HepG2 (cell line): ENCODE data around the gene ZNF865. TPM values are rescaled to one million over a fixed set of nuclear protein-coding genes. Genes with fewer than 3 reads are reported as not detected.

Experiments used
- AHR ChIP-seq: IDR thresholded peaks from 2 replicates; pipeline ENCODE4 v1.6.1; 2018; ENCODE audit warnings: missing genetic modification reagents, missing compliant biosample characterization
- CBX5 ChIP-seq: sonication (generic); formaldehyde crosslinking; IDR thresholded peaks from 2 replicates; pipeline ENCODE4 v1.4.0; 2020; ENCODE audit warnings: missing genetic modification reagents, borderline replicate concordance
- CHD4 ChIP-seq: fragments of 200-600 bp; sonication (generic); IDR thresholded peaks from 2 replicates; pipeline ENCODE4 v1.7.0; 2017; ENCODE audit warnings: mild to moderate bottlenecking, low read length, borderline replicate concordance
- EZH2 ChIP-seq: conservative IDR thresholded peaks from 2 replicates; pipeline ENCODE4 v1.6.1; 2012; ENCODE audit warnings: mild to moderate bottlenecking, low read depth, low read length, moderate library complexity
- GATA4 ChIP-seq: sonication (generic); IDR thresholded peaks from 2 replicates; pipeline ENCODE4 v1.6.1; 2016; ENCODE audit warnings: antibody characterized with exemption, low read depth, borderline replicate concordance
- HES4 ChIP-seq: sonication (generic); formaldehyde crosslinking; IDR thresholded peaks from 2 replicates; pipeline ENCODE4 v1.9.0; 2021; ENCODE audit warnings: mild to moderate bottlenecking, missing genetic modification reagents, borderline replicate concordance
- KDM5B ChIP-seq: sonication (generic); formaldehyde crosslinking; IDR thresholded peaks from 2 replicates; pipeline ENCODE4 v1.4.0; 2020; ENCODE audit warnings: missing genetic modification reagents, mild to moderate bottlenecking, borderline replicate concordance
- MXD4 ChIP-seq: IDR thresholded peaks from 2 replicates; pipeline ENCODE4 v1.6.1; 2016; ENCODE audit warnings: mild to moderate bottlenecking, missing biosample characterization, missing genetic modification reagents
- ZBTB38 ChIP-seq: sonication (generic); formaldehyde crosslinking; IDR thresholded peaks from 2 replicates; pipeline ENCODE4 v1.5.1; 2020; ENCODE audit warnings: mild to moderate bottlenecking, missing genetic modification reagents
- ZBTB8A ChIP-seq: sonication (generic); formaldehyde crosslinking; IDR thresholded peaks from 2 replicates; pipeline ENCODE4 v1.4.0; 2020; ENCODE audit warnings: mild to moderate bottlenecking, low read depth, missing genetic modification reagents, borderline replicate concordance
- ZFP1 ChIP-seq: IDR thresholded peaks from 2 replicates; pipeline ENCODE4 v1.6.1; 2016
- ZMYM2 ChIP-seq: sonication (generic); formaldehyde crosslinking; IDR thresholded peaks from 2 replicates; pipeline ENCODE4 v1.8.0; 2022; ENCODE audit warnings: mild to moderate bottlenecking, missing genetic modification reagents
- ZNF143 ChIP-seq: sonication (generic); formaldehyde crosslinking; IDR thresholded peaks from 2 replicates; pipeline ENCODE4 v1.4.0; 2020; ENCODE audit warnings: missing genetic modification reagents
- ZNF263 ChIP-seq: sonication (generic); formaldehyde crosslinking; IDR thresholded peaks from 2 replicates; pipeline ENCODE4 v1.4.0; 2020; ENCODE audit warnings: missing genetic modification reagents
- ZNF264 ChIP-seq: sonication (generic); formaldehyde crosslinking; IDR thresholded peaks from 2 replicates; pipeline ENCODE4 v1.4.0; 2020; ENCODE audit warnings: missing genetic modification reagents
- ZNF296 ChIP-seq: sonication (generic); formaldehyde crosslinking; conservative IDR thresholded peaks from 2 replicates; pipeline ENCODE4 v1.5.0; 2020; ENCODE audit warnings: mild to moderate bottlenecking, missing genetic modification reagents
- ZNF570 ChIP-seq: sonication (generic); formaldehyde crosslinking; IDR thresholded peaks from 2 replicates; pipeline ENCODE4 v1.4.0; 2020; ENCODE audit warnings: mild to moderate bottlenecking, missing genetic modification reagents, borderline replicate concordance
- ZNF674 ChIP-seq: sonication (generic); formaldehyde crosslinking; IDR thresholded peaks from 2 replicates; pipeline ENCODE4 v1.5.0; 2020; ENCODE audit warnings: low read depth, mild to moderate bottlenecking, missing genetic modification reagents
- ZNF75D ChIP-seq: sonication (generic); formaldehyde crosslinking; IDR thresholded peaks from 2 replicates; pipeline ENCODE4 v1.8.1; 2023; ENCODE audit warnings: missing genetic modification reagents, mild to moderate bottlenecking, borderline replicate concordance
- ZNF792 ChIP-seq: IDR thresholded peaks from 2 replicates; pipeline ENCODE4 v1.6.1; 2016
- ZNF883 ChIP-seq: sonication (generic); formaldehyde crosslinking; IDR thresholded peaks from 2 replicates; pipeline ENCODE4 v1.5.1; 2020; ENCODE audit warnings: mild to moderate bottlenecking, missing genetic modification reagents; ENCODE audit errors: not compliant biosample characterization
- ZSCAN22 ChIP-seq: sonication (generic); formaldehyde crosslinking; IDR thresholded peaks from 2 replicates; pipeline ENCODE4 v1.4.0; 2020; ENCODE audit warnings: mild to moderate bottlenecking, missing genetic modification reagents
- polyA plus RNA-seq, 8 experiments: library from polyadenylated mRNA; depleted of rRNA in 3 of 8; stranded (reverse) in 7 of 8; unstranded in 1 of 8; fragments of >200 nt; fragmentation: Illumina TruSeq in 4 of 8; extraction: Trizol in 4 of 8; gene quantifications; 2 replicates each; pipeline versions ENCODE4 v1.2.1 to v1.2.3, GENCODE V29; 2011 to 2016; ENCODE audit warnings: low read depth in 4 of 8, missing spikeins in 1 of 8, mixed read lengths in 1 of 8; ENCODE audit not compliant: insufficient read depth in 1 of 8
- total RNA-seq, 5 experiments: library from RNA; depleted of rRNA; stranded (reverse); fragments of >200 nt; fragmentation: Illumina TruSeq; extraction: Trizol; gene quantifications; 2 replicates each; pipeline ENCODE4 v1.2.3, GENCODE V29; 2016; ENCODE audit warnings: low read depth in 1 of 5
- TF ChIP-seq, protein P1 (sequence below): sonication (generic); formaldehyde crosslinking; IDR thresholded peaks from 2 replicates; pipeline ENCODE4 v1.4.0; 2020; ENCODE audit warnings: missing genetic modification reagents, borderline replicate concordance
- TF ChIP-seq, protein P2 (sequence below): sonication (generic); formaldehyde crosslinking; IDR thresholded peaks from 2 replicates; pipeline ENCODE4 v1.4.0; 2020; ENCODE audit warnings: missing genetic modification reagents
- TF ChIP-seq, protein P3 (sequence below): sonication (generic); formaldehyde crosslinking; IDR thresholded peaks from 2 replicates; pipeline ENCODE4 v1.8.1; 2023; ENCODE audit warnings: mild to moderate bottlenecking, missing genetic modification reagents

The ZNF865 gene
- total and polyA plus RNA-seq, 2 of the 13 experiments (the other 11 are each of a cell fraction or from before 2014, with no cell fraction given): 0.93 to 1.0 TPM

DNA sequence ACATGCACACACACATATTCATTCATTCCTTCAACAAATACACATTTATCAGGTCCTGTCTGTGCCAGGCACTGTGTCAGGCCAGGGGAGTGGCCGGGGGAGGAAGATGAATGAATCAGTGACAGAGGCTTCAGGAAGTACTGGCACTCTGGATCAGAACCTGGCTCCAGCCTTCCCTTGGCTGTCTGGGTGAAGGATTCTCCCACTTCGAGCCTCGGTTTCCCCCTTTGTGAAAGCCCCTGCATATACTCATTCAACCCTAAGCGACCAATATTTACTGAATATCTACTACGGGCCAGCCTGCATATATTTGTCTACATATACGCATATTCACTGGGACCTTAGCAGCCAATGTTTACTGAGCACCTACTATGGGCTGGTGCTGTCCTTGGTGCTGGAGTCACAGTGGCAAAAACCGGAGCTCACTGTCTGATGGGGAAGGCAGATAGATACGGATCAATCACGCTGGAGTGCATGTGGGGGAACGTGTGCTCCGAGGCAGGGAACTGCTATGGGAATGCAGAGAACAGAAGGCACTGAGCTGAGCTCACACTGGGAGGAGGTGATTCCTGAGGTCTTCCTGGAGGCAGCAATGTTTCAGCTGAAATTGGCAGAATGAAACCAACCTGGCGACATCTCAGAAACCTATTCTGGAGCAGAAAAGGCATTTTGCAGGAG, 24.2 kb upstream of the ZNF865 start (continued):
- no peak; the same call in 1 of the 2 replicates for TF ChIP-seq CBX5 (CRISPR knock-in tag)
- peak; percentile 69; the same call in 1 of the 2 replicates for TF ChIP-seq HES4 (CRISPR knock-in tag)
- TF ChIP-seq ZNF264 (CRISPR knock-in tag): no peak
- peak; percentile 62; the same call in 1 of the 2 replicates for TF ChIP-seq MXD4 (CRISPR knock-in tag)
- peak; percentile 86 for TF ChIP-seq ZMYM2 (CRISPR knock-in tag)
- TF ChIP-seq GATA4: no peak
- TF ChIP-seq ZNF883 (CRISPR knock-in tag): no peak
- TF ChIP-seq AHR (CRISPR knock-in tag): 0 out of 2 replicates have a peak, but pooled peaks have one; percentile 56
- TF ChIP-seq, protein P1, sequence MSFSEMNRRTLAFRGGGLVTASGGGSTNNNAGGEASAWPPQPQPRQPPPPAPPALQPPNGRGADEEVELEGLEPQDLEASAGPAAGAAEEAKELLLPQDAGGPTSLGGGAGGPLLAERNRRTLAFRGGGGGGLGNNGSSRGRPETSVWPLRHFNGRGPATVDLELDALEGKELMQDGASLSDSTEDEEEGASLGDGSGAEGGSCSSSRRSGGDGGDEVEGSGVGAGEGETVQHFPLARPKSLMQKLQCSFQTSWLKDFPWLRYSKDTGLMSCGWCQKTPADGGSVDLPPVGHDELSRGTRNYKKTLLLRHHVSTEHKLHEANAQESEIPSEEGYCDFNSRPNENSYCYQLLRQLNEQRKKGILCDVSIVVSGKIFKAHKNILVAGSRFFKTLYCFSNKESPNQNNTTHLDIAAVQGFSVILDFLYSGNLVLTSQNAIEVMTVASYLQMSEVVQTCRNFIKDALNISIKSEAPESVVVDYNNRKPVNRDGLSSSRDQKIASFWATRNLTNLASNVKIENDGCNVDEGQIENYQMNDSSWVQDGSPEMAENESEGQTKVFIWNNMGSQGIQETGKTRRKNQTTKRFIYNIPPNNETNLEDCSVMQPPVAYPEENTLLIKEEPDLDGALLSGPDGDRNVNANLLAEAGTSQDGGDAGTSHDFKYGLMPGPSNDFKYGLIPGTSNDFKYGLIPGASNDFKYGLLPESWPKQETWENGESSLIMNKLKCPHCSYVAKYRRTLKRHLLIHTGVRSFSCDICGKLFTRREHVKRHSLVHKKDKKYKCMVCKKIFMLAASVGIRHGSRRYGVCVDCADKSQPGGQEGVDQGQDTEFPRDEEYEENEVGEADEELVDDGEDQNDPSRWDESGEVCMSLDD (CRISPR knock-in tag): no peak; the same call in 1 of the 2 replicates
- no peak for TF ChIP-seq ZNF75D (CRISPR knock-in tag)
- TF ChIP-seq ZNF674: no peak
- 0 out of 2 replicates have a peak, but pooled peaks have one; percentile 30 for TF ChIP-seq ZSCAN22 (CRISPR knock-in tag)
- TF ChIP-seq KDM5B (CRISPR knock-in tag): 0 out of 2 replicates have a peak, but pooled peaks have one; percentile 60
- no peak; the same call in none of the 2 replicates for TF ChIP-seq ZNF792 (CRISPR knock-in tag)
- TF ChIP-seq EZH2: no peak
- TF ChIP-seq, protein P2, sequence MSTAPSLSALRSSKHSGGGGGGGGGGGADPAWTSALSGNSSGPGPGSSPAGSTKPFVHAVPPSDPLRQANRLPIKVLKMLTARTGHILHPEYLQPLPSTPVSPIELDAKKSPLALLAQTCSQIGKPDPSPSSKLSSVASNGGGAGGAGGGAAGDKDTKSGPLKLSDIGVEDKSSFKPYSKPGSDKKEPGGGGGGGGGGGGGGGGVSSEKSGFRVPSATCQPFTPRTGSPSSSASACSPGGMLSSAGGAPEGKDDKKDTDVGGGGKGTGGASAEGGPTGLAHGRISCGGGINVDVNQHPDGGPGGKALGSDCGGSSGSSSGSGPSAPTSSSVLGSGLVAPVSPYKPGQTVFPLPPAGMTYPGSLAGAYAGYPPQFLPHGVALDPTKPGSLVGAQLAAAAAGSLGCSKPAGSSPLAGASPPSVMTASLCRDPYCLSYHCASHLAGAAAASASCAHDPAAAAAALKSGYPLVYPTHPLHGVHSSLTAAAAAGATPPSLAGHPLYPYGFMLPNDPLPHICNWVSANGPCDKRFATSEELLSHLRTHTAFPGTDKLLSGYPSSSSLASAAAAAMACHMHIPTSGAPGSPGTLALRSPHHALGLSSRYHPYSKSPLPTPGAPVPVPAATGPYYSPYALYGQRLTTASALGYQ (CRISPR knock-in tag): no peak
- TF ChIP-seq, protein P3, sequence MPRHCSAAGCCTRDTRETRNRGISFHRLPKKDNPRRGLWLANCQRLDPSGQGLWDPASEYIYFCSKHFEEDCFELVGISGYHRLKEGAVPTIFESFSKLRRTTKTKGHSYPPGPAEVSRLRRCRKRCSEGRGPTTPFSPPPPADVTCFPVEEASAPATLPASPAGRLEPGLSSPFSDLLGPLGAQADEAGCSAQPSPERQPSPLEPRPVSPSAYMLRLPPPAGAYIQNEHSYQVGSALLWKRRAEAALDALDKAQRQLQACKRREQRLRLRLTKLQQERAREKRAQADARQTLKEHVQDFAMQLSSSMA (CRISPR knock-in tag): no peak
- no peak for TF ChIP-seq ZBTB8A
- no peak for TF ChIP-seq ZFP1 (CRISPR knock-in tag)
- 0 out of 2 replicates have a peak, but pooled peaks have one; percentile 67 for TF ChIP-seq CHD4
- no peak for TF ChIP-seq ZNF143 (CRISPR knock-in tag)
- no peak for TF ChIP-seq ZBTB38
- TF ChIP-seq ZNF296 (CRISPR knock-in tag): no peak
- TF ChIP-seq ZNF570 (CRISPR knock-in tag): 0 out of 2 replicates have a peak, but pooled peaks have one; percentile 52
- TF ChIP-seq ZNF263 (CRISPR knock-in tag): peak; percentile 18; the same call in 1 of the 2 replicates
